HCT116 (cell line): Measurements from ENCODE around the gene IGF2BP3. TPM values are rescaled to one million over a fixed set of nuclear protein-coding genes. Genes with fewer than 3 reads are reported as not detected.

ENCODE experiments used
- ATAC-seq: fragments of 200-7000 bp; cut with Tn5 transposase; 2 replicates; pipeline ENCODE4 v1.9.1; 2020; ENCODE audit warnings: mild to moderate bottlenecking, moderate library complexity
- BruUV-seq: library from RNA; stranded (reverse); fragments of 400-500 nt; replicated peaks from 2 replicates; lab custom pipeline; 2021; lab: Mats Ljungman, UMichigan
- CTCF ChIA-PET: fragments of 300-600 bp; sonication (Branson Sonifier 250); formaldehyde crosslinking; loops from one replicate; lab custom pipeline; 2021; ENCODE audit warnings: antibody characterized with exemption; lab: Charles Lee
- POLR2A ChIA-PET: fragments of 300-600, 350-600 bp; sonication (Branson Sonifier 250); formaldehyde crosslinking; loops from one replicate; lab custom pipeline; 2021; ENCODE audit warnings: antibody characterized with exemption; lab: Charles Lee
- RAD21 ChIA-PET, 2 experiments: fragments of 300-600 bp; sonication (Branson Sonifier 250); formaldehyde crosslinking; loops; one replicate each; lab custom pipeline; 2023; ENCODE audit warnings: low total read pairs in 2 of 2; ENCODE audit not compliant: uncharacterized antibody in 2 of 2, unreplicated experiment in 2 of 2, low non-redundant PET in 1 of 2; lab: Charles Lee
- DNase-seq: peaks from one replicate; pipeline ENCODE4 v3.0.0-alpha.2; 2010; ENCODE audit warnings: low read depth, low spot score
- H2AFZ ChIP-seq: fragments of 200-600 bp; shearing (Covaris generic), sonication (generic); 2 replicates; pipeline ENCODE4 v1.6.1; 2017; ENCODE audit warnings: low read depth, mixed run types, mixed read lengths, antibody characterized with exemption, low read length; ENCODE audit not compliant: poor library complexity, severe bottlenecking
- H3K27ac ChIP-seq: 2 replicates; pipeline ENCODE4 v1.5.1; 2012; ENCODE audit warnings: low read depth, low read length
- H3K27me3 ChIP-seq: fragments of 200-600 bp; sonication (generic); 2 replicates; pipeline ENCODE4 v1.6.1; 2016; ENCODE audit warnings: mixed run types, low read length, mixed read lengths; ENCODE audit not compliant: insufficient read depth
- H3K36me3 ChIP-seq, 2 experiments: fragments of 200-500 bp in 1 of 2; fragments of 200-600 bp in 1 of 2; sonication (Bioruptor generic) in 1 of 2; sonication (generic) in 1 of 2; 2 replicates each; pipeline versions ENCODE4 v1.5.1 to v1.6.1; 2014 to 2016; ENCODE audit warnings: low read length in 2 of 2, inconsistent platforms in 1 of 2, mixed read lengths in 1 of 2, mixed run types in 1 of 2; ENCODE audit not compliant: insufficient read depth in 2 of 2, control insufficient read depth in 1 of 2
- H3K4me1 ChIP-seq, 2 experiments: fragments of 200-600 bp in 1 of 2; sonication (generic) in 1 of 2; 2 replicates each; pipeline versions ENCODE4 v1.5.1 to v1.6.1; 2012 to 2017; ENCODE audit warnings: low read length in 2 of 2, inconsistent platforms in 1 of 2, mild to moderate bottlenecking in 1 of 2, mixed read lengths in 1 of 2, mixed run types in 1 of 2, moderate library complexity in 1 of 2; ENCODE audit not compliant: insufficient read depth in 2 of 2, control insufficient read depth in 1 of 2
- H3K4me2 ChIP-seq: fragments of 200-600 bp; sonication (generic); 2 replicates; pipeline ENCODE4 v1.6.1; 2017; ENCODE audit warnings: mixed run types, low read length, mixed read lengths
- H3K4me3 ChIP-seq, 2 experiments: fragments of 200-600 bp in 1 of 2; sonication (generic) in 1 of 2; replicated peaks in 1 of 2; 2 replicates each; pipeline ENCODE4 v1.5.1; 2011 to 2016; ENCODE audit warnings: low read length in 2 of 2, control low read depth in 1 of 2, low read depth in 1 of 2, mild to moderate bottlenecking in 1 of 2, mixed read lengths in 1 of 2, mixed run types in 1 of 2
- H3K79me2 ChIP-seq: fragments of 200-600 bp; sonication (generic); 2 replicates; pipeline ENCODE4 v1.6.1; 2017; ENCODE audit warnings: mild to moderate bottlenecking, mixed run types, low read length, moderate library complexity, mixed read lengths; ENCODE audit not compliant: insufficient read depth
- H3K9ac ChIP-seq: fragments of 200-600 bp; sonication (generic); 2 replicates; pipeline ENCODE4 v1.6.1; 2016; ENCODE audit warnings: low read length, mixed read lengths
- H3K9me2 ChIP-seq: fragments of 200-600 bp; sonication (generic), shearing (Covaris generic); 2 replicates; pipeline ENCODE4 v1.6.1; 2017; ENCODE audit warnings: mixed run types, mild to moderate bottlenecking, moderate library complexity; ENCODE audit not compliant: insufficient read depth
- H3K9me3 ChIP-seq, 2 experiments: fragments of 200-500 bp in 1 of 2; fragments of 200-600 bp in 1 of 2; sonication (Bioruptor generic) in 1 of 2; sonication (generic) in 1 of 2; 2 replicates each; pipeline ENCODE4 v1.6.1; 2014 to 2017; ENCODE audit warnings: low read length in 2 of 2, mixed read lengths in 2 of 2, inconsistent platforms in 1 of 2, low read depth in 1 of 2, mild to moderate bottlenecking in 1 of 2, mixed run types in 1 of 2, moderate library complexity in 1 of 2; ENCODE audit not compliant: control insufficient read depth in 1 of 2, insufficient read depth in 1 of 2
- H4K20me1 ChIP-seq: fragments of 200-600 bp; sonication (generic), shearing (Covaris generic); 2 replicates; pipeline ENCODE4 v1.6.1; 2017; ENCODE audit warnings: mixed run types, mild to moderate bottlenecking, moderate library complexity; ENCODE audit not compliant: insufficient read depth
- CBX3 ChIP-seq: IDR thresholded peaks from 2 replicates; pipeline ENCODE4 v1.6.1; 2012; ENCODE audit warnings: low read depth
- CTCF ChIP-seq, 3 experiments: fragments of 200-600 bp in 1 of 3; sonication (generic) in 1 of 3; IDR thresholded peaks in 2 of 3; conservative IDR thresholded peaks in 1 of 3; 2 replicates each; pipeline ENCODE4 v1.5.1; 2012 to 2017; ENCODE audit warnings: low read depth in 2 of 3, low read length in 2 of 3, antibody characterized with exemption in 1 of 3, borderline replicate concordance in 1 of 3, control low read depth in 1 of 3, mild to moderate bottlenecking in 1 of 3, mixed read lengths in 1 of 3, mixed run types in 1 of 3, moderate library complexity in 1 of 3; ENCODE audit not compliant: insufficient read depth in 1 of 3
- ELF1 ChIP-seq: IDR thresholded peaks from 2 replicates; pipeline ENCODE4 v1.6.1; 2012; ENCODE audit warnings: low read depth, borderline replicate concordance
- EZH2 ChIP-seq: fragments of 200-600 bp; sonication (generic); IDR thresholded peaks from 2 replicates; pipeline ENCODE4 v1.6.1; 2017; ENCODE audit warnings: antibody characterized with exemption, mixed run types
- FOSL1 ChIP-seq: IDR thresholded peaks from 2 replicates; pipeline ENCODE4 v1.6.1; 2012; ENCODE audit warnings: low read depth
- JUND ChIP-seq: IDR thresholded peaks from 2 replicates; pipeline ENCODE4 v1.6.1; 2012
- POLR2A ChIP-seq: IDR thresholded peaks from 2 replicates; pipeline ENCODE4 v1.7.0; 2011; ENCODE audit warnings: borderline replicate concordance; ENCODE audit not compliant: insufficient read depth, insufficient read length; ENCODE audit errors: extremely low read depth
- POLR2AphosphoS5 ChIP-seq: IDR thresholded peaks from 2 replicates; pipeline ENCODE4 v1.6.1; 2011; ENCODE audit warnings: mild to moderate bottlenecking, low read depth, low read length, moderate library complexity
- RAD21 ChIP-seq: IDR thresholded peaks from 2 replicates; pipeline ENCODE4 v1.6.1; 2012; ENCODE audit warnings: low read depth, mild to moderate bottlenecking
- SIN3A ChIP-seq: IDR thresholded peaks from 2 replicates; pipeline ENCODE4 v1.6.1; 2012; ENCODE audit warnings: low read depth
- SP1 ChIP-seq: IDR thresholded peaks from 2 replicates; pipeline ENCODE4 v1.6.1; 2012; ENCODE audit warnings: low read depth
- SRF ChIP-seq: IDR thresholded peaks from 2 replicates; pipeline ENCODE4 v1.6.1; 2012; ENCODE audit warnings: low read depth
- TCF7L2 ChIP-seq: IDR thresholded peaks from 2 replicates; pipeline ENCODE4 v1.7.0; 2011; ENCODE audit warnings: borderline replicate concordance, inconsistent platforms; ENCODE audit not compliant: insufficient read depth, insufficient read length; ENCODE audit errors: extremely low read depth
- YY1 ChIP-seq: IDR thresholded peaks from 2 replicates; pipeline ENCODE4 v1.6.1; 2011; ENCODE audit warnings: low read length, low read depth, moderate library complexity, mild to moderate bottlenecking; ENCODE audit not compliant: insufficient replicate concordance; ENCODE audit errors: extremely low read depth
- ZBTB33 ChIP-seq: IDR thresholded peaks from 2 replicates; pipeline ENCODE4 v1.6.1; 2011; ENCODE audit warnings: mild to moderate bottlenecking, low read length, moderate library complexity; ENCODE audit not compliant: insufficient replicate concordance; ENCODE audit errors: extremely low read depth
- ZNF274 ChIP-seq: fragments of 200-500 bp; sonication (Bioruptor generic); IDR thresholded peaks from 2 replicates; pipeline ENCODE4 v1.6.1; 2014; ENCODE audit warnings: mild to moderate bottlenecking, low read depth, low read length, inconsistent platforms
- intact Hi-C: fragments of 100-400 bp; cut with micrococcal nuclease; formaldehyde crosslinking; loops from 2 replicates; pipeline ENCODE4 v1.10.0; 2022
- total RNA-seq: library from RNA; stranded (reverse); gene quantifications from one replicate; pipeline ENCODE4 v1.2.1, GENCODE V29; 2021; ENCODE audit not compliant: unreplicated experiment
- TF ChIP-seq, protein P1 (sequence below): IDR thresholded peaks from 2 replicates; pipeline ENCODE4 v1.6.1; 2012

Gene IGF2BP3
- total RNA-seq, 1 experiment from 2014 or later = 79.1 TPM

- H3K27ac ChIP-seq = no peak overlapping the region
- no peaks in the 10 kb centered on the region for H3K27me3 ChIP-seq
- H3K79me2 ChIP-seq = peaks cover 61% of the 10 kb centered on the region
- H3K9ac ChIP-seq = no peak overlapping the region
- H3K9me3 ChIP-seq = no peaks in the 10 kb centered on the region
- ChIA-PET RAD21 (no interaction called here), POLR2A (interaction anchor here (1.2 to 1.5 kb wide), 2 partner anchors 10 to 15 kb away, joined by 3 read pairs; partner anchors contain the start of gene MALSU1), CTCF (no interaction called here)
- H2AFZ ChIP-seq = no peak overlapping the region
- peaks cover 14% of the 10 kb centered on the region; the same call in 1 of the 2 replicates for H4K20me1 ChIP-seq
- no peak overlapping the region for H3K4me2 ChIP-seq
- no peak overlapping the region for H3K4me3 ChIP-seq
- H3K4me1 ChIP-seq = no peaks in the 10 kb centered on the region
- BruUV-seq = no TSS peak
- ATAC-seq (no peak), DNase-seq (no peak)
- H3K9me2 ChIP-seq = no peaks in the 10 kb centered on the region
- peaks cover 47 to 63% of the 10 kb centered on the region in 2 experiments for H3K36me3 ChIP-seq
- TF ChIP-seq JUND = no peak
- intact Hi-C loops = no loop called here
Measured at GRCh38 chr7:23308754-23309153, 161.5 kb downstream of the IGF2BP3 start.

- RAD21 ChIA-PET = no interaction called here
- DNase-seq (no peak), ATAC-seq (no peak)
- intact Hi-C loops = no loop called here
- Histone ChIP-seq H3K9me3 (no peaks in the 10 kb centered on the region), H3K9me2 (no peaks in the 10 kb centered on the region), H3K27ac (no peak overlapping the region), H3K4me1 (no peaks in the 10 kb centered on the region), H3K27me3 (no peaks in the 10 kb centered on the region), H3K4me3 (no peak overlapping the region), H3K79me2 (peaks cover 78% of the 10 kb centered on the region), H3K36me3 (peaks cover 42 to 57% of the 10 kb centered on the region in 2 experiments), H3K4me2 (no peak overlapping the region), H2AFZ (no peak overlapping the region), H4K20me1 (peaks cover 14% of the 10 kb centered on the region; the same call in 1 of the 2 replicates), H3K9ac (no peak overlapping the region)
- CTCF ChIA-PET = no interaction called here
- no TSS peak for BruUV-seq
- POLR2A ChIA-PET = interaction anchor here (1.5 kb wide), 1 partner anchor 8 kb away, joined by 3 read pairs; the partner anchor contains the start of gene MALSU1
- TF ChIP-seq POLR2A = no peak
- TF ChIP-seq RAD21 = no peak
- TF ChIP-seq ZNF274 = no peak
- TF ChIP-seq TCF7L2 = no peak
- TF ChIP-seq CTCF (IDR thresholded peaks at IDR 0.05 in 2 of 3, conservative IDR thresholded peaks at IDR 0.05 in 1 of 3; ENCODE audit: borderline replicate concordance in 1 of 3, insufficient read depth in 1 of 3, low read depth in 2 of 3, low read length in 2 of 3) = no peak
- TF ChIP-seq ELF1 = no peak
- no peak for TF ChIP-seq SRF
- TF ChIP-seq, protein P1, sequence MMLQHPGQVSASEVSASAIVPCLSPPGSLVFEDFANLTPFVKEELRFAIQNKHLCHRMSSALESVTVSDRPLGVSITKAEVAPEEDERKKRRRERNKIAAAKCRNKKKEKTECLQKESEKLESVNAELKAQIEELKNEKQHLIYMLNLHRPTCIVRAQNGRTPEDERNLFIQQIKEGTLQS = no peak
- no peak for TF ChIP-seq FOSL1
- TF ChIP-seq CBX3 = no peak
- no peak for TF ChIP-seq SIN3A
- no peak for TF ChIP-seq SP1
- no peak for TF ChIP-seq EZH2
- no peak for TF ChIP-seq YY1
- no peak for TF ChIP-seq POLR2AphosphoS5
- TF ChIP-seq ZBTB33 = no peak
Measured at GRCh38 chr7:23306936-23307521, 163.3 kb downstream of the IGF2BP3 start.
